DND-41 (cell line): ENCODE measurements around the gene PALM.

Experiments
- EZH2 ChIP-seq: IDR thresholded peaks from 3 replicates; pipeline ENCODE4 v1.6.1; 2012; ENCODE audit warnings: borderline replicate concordance, low read depth, mild to moderate bottlenecking, moderate library complexity, low read length, inconsistent platforms; ENCODE audit not compliant: severe bottlenecking
- TF ChIP-seq, protein P1 (sequence below): IDR thresholded peaks from 2 replicates; pipeline ENCODE4 v1.5.1; 2012; ENCODE audit warnings: borderline replicate concordance, low read length, moderate library complexity, mild to moderate bottlenecking; ENCODE audit not compliant: poor library complexity, severe bottlenecking; ENCODE audit errors: extremely low read depth

DNA sequence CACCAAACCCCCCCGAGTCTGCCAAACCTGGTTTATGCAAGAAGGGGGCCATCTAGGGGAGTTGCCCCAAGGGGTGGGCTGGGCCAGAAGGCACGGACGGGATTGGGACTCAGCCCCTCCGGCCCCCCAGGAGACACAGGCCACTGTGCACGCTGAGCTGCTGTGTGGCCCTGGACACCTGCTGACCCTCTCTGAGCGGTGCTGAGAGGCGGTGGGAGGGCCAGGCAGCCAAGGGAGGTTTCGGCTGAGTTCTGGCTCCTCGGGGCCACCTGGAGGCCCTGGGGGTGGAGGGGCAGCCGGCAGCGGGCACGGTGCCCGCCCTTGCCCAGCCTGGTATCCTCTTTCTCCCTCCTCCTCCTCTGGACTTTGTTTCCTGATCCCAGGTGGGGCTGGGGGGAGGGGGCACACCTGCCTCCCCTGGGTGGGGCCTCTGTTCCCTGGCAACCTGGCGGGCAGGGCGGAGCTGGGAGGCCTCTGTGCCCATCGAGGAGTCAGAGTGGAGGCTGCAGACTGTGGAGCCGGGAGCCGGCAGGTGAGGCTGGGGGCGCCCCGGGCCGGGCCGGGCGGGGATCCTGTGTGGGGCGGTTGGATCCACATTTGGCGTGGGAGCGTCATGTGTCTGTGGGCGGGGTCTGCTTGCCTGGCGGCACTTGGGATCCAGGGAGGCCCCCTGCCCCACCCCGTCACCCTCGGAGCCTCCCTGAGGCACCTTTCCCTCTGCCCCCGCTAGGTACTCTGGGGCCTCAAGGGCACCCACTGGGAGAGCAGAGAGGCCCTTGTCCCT lies 42.1 kb downstream of the PALM start, which contains the start of gene MISP:
- TF ChIP-seq, protein P1, sequence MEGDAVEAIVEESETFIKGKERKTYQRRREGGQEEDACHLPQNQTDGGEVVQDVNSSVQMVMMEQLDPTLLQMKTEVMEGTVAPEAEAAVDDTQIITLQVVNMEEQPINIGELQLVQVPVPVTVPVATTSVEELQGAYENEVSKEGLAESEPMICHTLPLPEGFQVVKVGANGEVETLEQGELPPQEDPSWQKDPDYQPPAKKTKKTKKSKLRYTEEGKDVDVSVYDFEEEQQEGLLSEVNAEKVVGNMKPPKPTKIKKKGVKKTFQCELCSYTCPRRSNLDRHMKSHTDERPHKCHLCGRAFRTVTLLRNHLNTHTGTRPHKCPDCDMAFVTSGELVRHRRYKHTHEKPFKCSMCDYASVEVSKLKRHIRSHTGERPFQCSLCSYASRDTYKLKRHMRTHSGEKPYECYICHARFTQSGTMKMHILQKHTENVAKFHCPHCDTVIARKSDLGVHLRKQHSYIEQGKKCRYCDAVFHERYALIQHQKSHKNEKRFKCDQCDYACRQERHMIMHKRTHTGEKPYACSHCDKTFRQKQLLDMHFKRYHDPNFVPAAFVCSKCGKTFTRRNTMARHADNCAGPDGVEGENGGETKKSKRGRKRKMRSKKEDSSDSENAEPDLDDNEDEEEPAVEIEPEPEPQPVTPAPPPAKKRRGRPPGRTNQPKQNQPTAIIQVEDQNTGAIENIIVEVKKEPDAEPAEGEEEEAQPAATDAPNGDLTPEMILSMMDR, result no peak
- TF ChIP-seq EZH2, result no peak
